Neural progenitor cell (in vitro differentiated cells): ENCODE results near the gene CCNG2. TPM values are rescaled to one million over a fixed set of nuclear protein-coding genes. Genes with fewer than 3 reads are reported as not detected.

Experiments used
- DNase-seq: peaks from one replicate; pipeline ENCODE4 v3.0.0-alpha.2; 2016; ENCODE audit warnings: low spot score
- H2AFZ ChIP-seq: fragments of 200-600 bp; sonication (generic); replicated peaks from 2 replicates; pipeline ENCODE4 v1.6.1; 2016; ENCODE audit warnings: antibody characterized with exemption
- H3F3A ChIP-seq: fragments of 200-600 bp; sonication (generic); 2 replicates; pipeline ENCODE4 v1.6.1; 2016; ENCODE audit warnings: antibody characterized with exemption, low read depth
- H3K27ac ChIP-seq: fragments of 200-600 bp; sonication (generic); 2 replicates; pipeline ENCODE4 v1.5.1; 2016; ENCODE audit warnings: mild to moderate bottlenecking
- H3K27me3 ChIP-seq: fragments of 200-600 bp; sonication (generic); 2 replicates; pipeline ENCODE4 v1.6.1; 2016; ENCODE audit warnings: mild to moderate bottlenecking, moderate library complexity
- H3K36me3 ChIP-seq: fragments of 200-600 bp; sonication (generic); 2 replicates; pipeline ENCODE4 v1.5.1; 2016
- H3K4me1 ChIP-seq: fragments of 200-600 bp; sonication (generic); 2 replicates; pipeline ENCODE4 v1.6.1; 2016; ENCODE audit warnings: mixed run types
- H3K4me2 ChIP-seq: fragments of 200-600 bp; sonication (generic); 2 replicates; pipeline ENCODE4 v1.6.1; 2016
- H3K4me3 ChIP-seq: fragments of 200-600 bp; sonication (generic); 2 replicates; pipeline ENCODE4 v1.5.1; 2016
- H3K79me2 ChIP-seq: fragments of 200-600 bp; sonication (generic); 2 replicates; pipeline ENCODE4 v1.6.1; 2016; ENCODE audit warnings: low read depth
- H3K9ac ChIP-seq: fragments of 200-600 bp; sonication (generic); 2 replicates; pipeline ENCODE4 v1.6.1; 2016
- H3K9me3 ChIP-seq: fragments of 200-600 bp; sonication (generic); 2 replicates; pipeline ENCODE4 v1.5.1; 2016; ENCODE audit warnings: low read depth
- H4K20me1 ChIP-seq: fragments of 200-600 bp; sonication (generic); 2 replicates; pipeline ENCODE4 v1.6.1; 2016; ENCODE audit warnings: low read depth
- H3K27ac Mint-ChIP-seq: 3 replicates; pipeline ENCODE4 v1.8.0; 2021; ENCODE audit warnings: mixed read lengths
- H3K27me3 Mint-ChIP-seq: 2 replicates; pipeline ENCODE4 v1.8.0; 2022; ENCODE audit warnings: low read depth, mild to moderate bottlenecking, inconsistent platforms, moderate library complexity, mixed read lengths; ENCODE audit not compliant: insufficient read depth
- H3K36me3 Mint-ChIP-seq: 3 replicates; pipeline ENCODE4 v1.8.0; 2021; ENCODE audit warnings: mixed read lengths
- H3K4me1 Mint-ChIP-seq: 3 replicates; pipeline ENCODE4 v1.8.0; 2021; ENCODE audit warnings: mixed read lengths
- H3K4me3 Mint-ChIP-seq: 3 replicates; pipeline ENCODE4 v1.8.0; 2021; ENCODE audit warnings: mild to moderate bottlenecking, moderate library complexity, mixed read lengths
- H3K9me3 Mint-ChIP-seq: 3 replicates; pipeline ENCODE4 v1.8.0; 2020; ENCODE audit warnings: mixed read lengths
- EZH2 ChIP-seq: fragments of 200-600 bp; sonication (generic); IDR thresholded peaks from 2 replicates; pipeline ENCODE4 v1.6.1; 2017; ENCODE audit warnings: antibody characterized with exemption, mild to moderate bottlenecking, moderate library complexity
- EZH2phosphoT487 ChIP-seq: fragments of 200-600 bp; sonication (generic); IDR thresholded peaks from 2 replicates; pipeline ENCODE4 v1.6.1; 2017; ENCODE audit warnings: antibody characterized with exemption
- total RNA-seq: library from RNA; depleted of rRNA; stranded (reverse); fragments of >200 nt; gene quantifications from 2 replicates; pipeline ENCODE4 v1.2.3, GENCODE V29; 2015; ENCODE audit warnings: low replicate concordance
- TF ChIP-seq, protein P1 (sequence below): fragments of 200-600 bp; sonication (generic); IDR thresholded peaks from 2 replicates; pipeline ENCODE4 v1.5.1; 2017; ENCODE audit warnings: antibody characterized with exemption, mild to moderate bottlenecking

CCNG2 gene
- total RNA-seq, 1 donor from 2014 or later, result 366 TPM

DNA sequence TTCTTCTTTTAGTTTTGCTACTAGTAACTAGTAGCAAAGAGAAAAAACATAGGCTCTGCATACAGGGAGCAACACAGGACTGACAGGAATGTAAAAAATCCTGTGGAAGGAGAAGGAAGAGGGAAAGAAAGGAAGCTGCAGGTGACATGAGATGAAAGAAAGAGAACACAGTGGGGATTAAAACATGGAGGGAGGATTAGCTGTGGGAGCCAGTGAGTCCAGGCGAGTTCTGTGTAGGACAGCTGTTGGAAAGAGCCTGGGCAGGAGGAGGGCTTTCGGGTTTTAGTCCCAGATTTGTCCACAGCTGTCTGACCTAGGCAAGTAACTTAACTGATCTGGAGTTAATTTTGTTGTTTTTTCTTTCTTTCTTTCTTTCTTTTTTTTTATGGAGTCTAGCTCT, 21.6 kb downstream of the CCNG2 start:
- no peaks in the 10 kb centered on the region for H3K36me3 ChIP-seq
- peak overlapping the region; percentile 100 for H3K27ac ChIP-seq
- peaks cover 11% of the 10 kb centered on the region for H3K27me3 Mint-ChIP-seq
- peak overlapping the region; percentile 95 for H3K27ac Mint-ChIP-seq
- no peaks in the 10 kb centered on the region for H3K9me3 ChIP-seq
- no peak overlapping the region for H2AFZ ChIP-seq
- H3K4me3 Mint-ChIP-seq, result peak overlapping the region; percentile 68
- peaks cover 60% of the 10 kb centered on the region for H3K4me1 Mint-ChIP-seq
- H3K4me1 ChIP-seq, result peaks cover 70% of the 10 kb centered on the region
- H3K9me3 Mint-ChIP-seq, result no peaks in the 10 kb centered on the region
- peak overlapping the region; percentile 82 for H3K9ac ChIP-seq
- H4K20me1 ChIP-seq, result no peaks in the 10 kb centered on the region
- TF ChIP-seq EZH2phosphoT487, result no peak
- TF ChIP-seq, protein P1, sequence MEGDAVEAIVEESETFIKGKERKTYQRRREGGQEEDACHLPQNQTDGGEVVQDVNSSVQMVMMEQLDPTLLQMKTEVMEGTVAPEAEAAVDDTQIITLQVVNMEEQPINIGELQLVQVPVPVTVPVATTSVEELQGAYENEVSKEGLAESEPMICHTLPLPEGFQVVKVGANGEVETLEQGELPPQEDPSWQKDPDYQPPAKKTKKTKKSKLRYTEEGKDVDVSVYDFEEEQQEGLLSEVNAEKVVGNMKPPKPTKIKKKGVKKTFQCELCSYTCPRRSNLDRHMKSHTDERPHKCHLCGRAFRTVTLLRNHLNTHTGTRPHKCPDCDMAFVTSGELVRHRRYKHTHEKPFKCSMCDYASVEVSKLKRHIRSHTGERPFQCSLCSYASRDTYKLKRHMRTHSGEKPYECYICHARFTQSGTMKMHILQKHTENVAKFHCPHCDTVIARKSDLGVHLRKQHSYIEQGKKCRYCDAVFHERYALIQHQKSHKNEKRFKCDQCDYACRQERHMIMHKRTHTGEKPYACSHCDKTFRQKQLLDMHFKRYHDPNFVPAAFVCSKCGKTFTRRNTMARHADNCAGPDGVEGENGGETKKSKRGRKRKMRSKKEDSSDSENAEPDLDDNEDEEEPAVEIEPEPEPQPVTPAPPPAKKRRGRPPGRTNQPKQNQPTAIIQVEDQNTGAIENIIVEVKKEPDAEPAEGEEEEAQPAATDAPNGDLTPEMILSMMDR, result no peak
- TF ChIP-seq EZH2, result no peak
- peaks cover 65% of the 10 kb centered on the region for H3F3A ChIP-seq
- DNase-seq, result peak; percentile 85
- H3K4me2 ChIP-seq, result peak overlapping the region; percentile 75
- no peaks in the 10 kb centered on the region for H3K79me2 ChIP-seq
- H3K4me3 ChIP-seq, result peak overlapping the region; percentile 32
- H3K27me3 ChIP-seq, result no peaks in the 10 kb centered on the region
- H3K36me3 Mint-ChIP-seq, result no peaks in the 10 kb centered on the region

DNA sequence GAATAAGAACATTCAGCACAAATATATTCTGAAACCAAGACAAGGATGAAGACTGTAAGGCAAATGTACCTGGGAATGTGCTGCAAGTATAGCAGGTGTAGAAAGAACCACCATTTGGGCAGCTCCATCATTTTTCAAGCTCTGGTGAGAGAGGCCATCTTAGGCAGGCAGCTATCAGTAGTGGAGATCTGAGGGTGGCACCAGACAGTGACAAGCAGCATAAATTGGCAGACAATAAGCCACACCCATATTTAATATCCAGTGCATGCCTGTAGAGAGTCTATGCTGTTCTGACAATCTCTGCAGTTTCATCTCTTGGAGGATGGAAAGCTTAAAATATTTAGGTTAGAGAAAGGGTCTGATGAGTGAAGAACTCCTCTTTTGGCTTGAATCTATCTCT, 22.5 kb downstream of the CCNG2 start:
- Histone ChIP-seq H3K27me3 (no peaks in the 10 kb centered on the region), H3K9me3 (no peaks in the 10 kb centered on the region), H4K20me1 (no peaks in the 10 kb centered on the region), H3K4me1 (peaks cover 60% of the 10 kb centered on the region), H3F3A (peaks cover 56% of the 10 kb centered on the region), H3K4me3 (no peak overlapping the region), H3K9ac (no peak overlapping the region), H2AFZ (no peak overlapping the region), H3K79me2 (no peaks in the 10 kb centered on the region), H3K4me2 (peak overlapping the region; percentile 75), H3K27ac (peak overlapping the region; percentile 100), H3K36me3 (no peaks in the 10 kb centered on the region)
- H3K9me3 Mint-ChIP-seq, result no peaks in the 10 kb centered on the region
- peaks cover 11% of the 10 kb centered on the region for H3K27me3 Mint-ChIP-seq
- TF ChIP-seq, protein P1, result no peak
- TF ChIP-seq EZH2phosphoT487, result no peak
- no peak for TF ChIP-seq EZH2
- peak overlapping the region; percentile 95 for H3K27ac Mint-ChIP-seq
- no peak overlapping the region for H3K4me3 Mint-ChIP-seq
- peaks cover 60% of the 10 kb centered on the region for H3K4me1 Mint-ChIP-seq
- DNase-seq, result no peak
- H3K36me3 Mint-ChIP-seq, result no peaks in the 10 kb centered on the region

DNA sequence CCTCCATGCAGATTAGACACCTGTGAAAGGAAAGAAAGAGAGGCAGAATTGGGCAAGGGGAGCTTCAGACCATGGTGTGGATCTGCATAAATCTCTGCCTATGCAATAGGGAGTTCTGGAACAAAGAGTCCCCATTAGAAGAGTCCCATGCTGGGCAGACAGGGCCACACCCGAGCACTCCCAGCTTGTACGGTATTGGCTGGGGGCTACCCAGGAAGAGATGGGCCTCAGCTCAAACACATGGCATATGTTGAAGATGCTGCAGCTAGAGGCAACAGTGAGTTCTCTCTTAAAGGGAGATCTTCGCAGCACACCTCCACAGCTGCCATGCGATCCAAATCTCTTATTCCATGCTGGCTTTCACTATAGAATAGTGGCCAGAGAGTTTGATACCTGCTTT, 24.7 kb downstream of the CCNG2 start:
- DNase-seq, result no peak
- Histone ChIP-seq H3K9ac (no peak overlapping the region), H2AFZ (no peak overlapping the region), H4K20me1 (no peaks in the 10 kb centered on the region), H3K79me2 (no peaks in the 10 kb centered on the region), H3K4me2 (no peak overlapping the region), H3K9me3 (no peaks in the 10 kb centered on the region), H3K4me1 (peaks cover 46% of the 10 kb centered on the region), H3K27ac (no peak overlapping the region), H3K36me3 (no peaks in the 10 kb centered on the region), H3K27me3 (no peaks in the 10 kb centered on the region), H3F3A (peaks cover 34% of the 10 kb centered on the region), H3K4me3 (no peak overlapping the region)
- Mint-ChIP-seq H3K9me3 (no peaks in the 10 kb centered on the region), H3K27me3 (peaks cover 11% of the 10 kb centered on the region), H3K36me3 (no peaks in the 10 kb centered on the region), H3K4me1 (peaks cover 50% of the 10 kb centered on the region), H3K27ac (peak overlapping the region; percentile 11), H3K4me3 (no peak overlapping the region)
- TF ChIP-seq EZH2phosphoT487 (no peak), EZH2 (no peak)
- TF ChIP-seq, protein P1, result no peak
